ENCODE data around the gene BTN3A1. TPM values are rescaled to one million over a fixed set of nuclear protein-coding genes. Genes with fewer than 3 reads are reported as not detected.

BTN3A1 gene
- polyA plus RNA-seq, 1 donor, result 44.6 TPM

GRCh38 chr6:26390531-26390930 lies 11.5 kb upstream of the BTN3A1 start:
- H3K36me3 ChIP-seq (ENCODE audit: control insufficient read depth, insufficient read depth, low read length), result no peaks in the 10 kb centered on the region
- H3K4me3 ChIP-seq (ENCODE audit: low read length), result no peak overlapping the region
- H3K4me1 ChIP-seq (ENCODE audit: control insufficient read depth, insufficient read depth, low read length), result peaks cover 14% of the 10 kb centered on the region
- WGBS (ENCODE audit: insufficient coverage, low lambda C conversion rate), result 83% methylated on average over 1 of the region's 5 CpGs
- no peaks in the 10 kb centered on the region for H3K9me3 ChIP-seq (ENCODE audit: control insufficient read depth, low read depth, low read length)
- no peak overlapping the region for H3K27ac ChIP-seq (ENCODE audit: low read length)
- no peak for DNase-seq
- no peaks in the 10 kb centered on the region for H3K27me3 ChIP-seq (ENCODE audit: control insufficient read depth, insufficient read depth, low read length)

DNA sequence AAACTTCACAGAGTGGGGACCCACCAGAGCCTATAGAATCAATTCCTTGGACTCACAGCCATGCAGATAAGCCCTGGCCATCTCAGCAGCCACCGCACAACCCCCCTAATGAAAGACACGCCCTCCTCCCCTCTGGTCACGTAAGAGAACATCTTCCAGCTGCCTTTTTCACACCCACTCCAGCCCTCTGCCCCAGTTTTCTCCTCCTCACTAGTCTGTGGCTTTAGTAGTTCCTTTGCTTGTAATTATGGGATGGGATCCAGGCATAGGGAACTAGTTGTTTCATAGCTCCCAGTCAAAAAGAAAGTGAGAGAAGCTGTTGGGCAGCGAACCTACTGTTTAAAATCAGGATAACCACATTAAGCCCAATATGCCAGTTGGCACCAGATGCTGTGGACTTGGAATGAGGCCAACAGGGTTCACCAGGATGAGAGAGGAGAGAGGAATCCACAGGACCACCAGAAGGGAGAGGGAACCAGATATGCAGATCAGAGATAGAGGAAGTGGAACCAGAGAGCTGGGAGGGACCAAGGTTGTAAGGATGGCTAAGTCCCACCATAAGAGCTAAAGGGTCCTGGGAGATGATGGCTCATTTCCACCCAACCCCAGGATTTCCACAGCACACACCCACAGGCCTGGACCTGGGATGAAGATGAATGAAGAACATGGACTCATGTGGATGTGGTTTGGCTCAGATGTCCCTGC lies 9.0 kb upstream of the BTN3A1 start:
- Histone ChIP-seq H3K4me3 (ENCODE audit: low read length) (no peak overlapping the region), H3K9me3 (ENCODE audit: control insufficient read depth, low read depth, low read length) (no peaks in the 10 kb centered on the region), H3K27me3 (ENCODE audit: control insufficient read depth, insufficient read depth, low read length) (no peaks in the 10 kb centered on the region), H3K27ac (ENCODE audit: low read length) (no peak overlapping the region), H3K36me3 (ENCODE audit: control insufficient read depth, insufficient read depth, low read length) (no peaks in the 10 kb centered on the region), H3K4me1 (ENCODE audit: control insufficient read depth, insufficient read depth, low read length) (peaks cover 29% of the 10 kb centered on the region)
- WGBS (ENCODE audit: insufficient coverage, low lambda C conversion rate), result no CpG with 5 or more reads among the region's 4 CpGs
- DNase-seq, result no peak

DNA sequence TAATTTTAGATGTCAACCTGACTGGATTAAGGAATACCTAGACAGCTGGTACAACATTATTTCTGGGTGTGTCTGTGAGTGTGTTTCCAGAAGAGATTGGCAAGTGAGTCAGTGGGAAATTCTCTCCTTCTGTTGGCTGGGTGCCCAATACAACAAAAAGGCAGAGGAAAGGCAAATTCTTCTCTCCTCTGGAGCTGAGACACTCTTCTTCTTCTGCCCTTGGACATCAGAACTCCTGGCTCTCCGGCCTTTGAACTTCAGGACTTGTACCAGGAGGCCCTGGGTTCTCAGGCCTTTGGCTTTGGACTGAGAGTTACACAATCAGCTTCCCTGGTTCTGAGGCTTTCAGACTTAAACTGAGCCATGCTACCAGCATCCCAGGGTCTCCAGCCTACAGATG lies 7.8 kb upstream of the BTN3A1 start:
- H3K4me1 ChIP-seq (ENCODE audit: control insufficient read depth, insufficient read depth, low read length), result peaks cover 29% of the 10 kb centered on the region
- no peaks in the 10 kb centered on the region for H3K9me3 ChIP-seq (ENCODE audit: control insufficient read depth, low read depth, low read length)
- H3K27me3 ChIP-seq (ENCODE audit: control insufficient read depth, insufficient read depth, low read length), result no peaks in the 10 kb centered on the region
- H3K4me3 ChIP-seq (ENCODE audit: low read length), result no peak overlapping the region
- DNase-seq, result peak; percentile 55 to 66
- H3K27ac ChIP-seq (ENCODE audit: low read length), result peak overlapping the region; percentile 30
- no peaks in the 10 kb centered on the region for H3K36me3 ChIP-seq (ENCODE audit: control insufficient read depth, insufficient read depth, low read length)
- WGBS (ENCODE audit: insufficient coverage, low lambda C conversion rate), result no CpG with 5 or more reads among the region's 1 CpG

DNA sequence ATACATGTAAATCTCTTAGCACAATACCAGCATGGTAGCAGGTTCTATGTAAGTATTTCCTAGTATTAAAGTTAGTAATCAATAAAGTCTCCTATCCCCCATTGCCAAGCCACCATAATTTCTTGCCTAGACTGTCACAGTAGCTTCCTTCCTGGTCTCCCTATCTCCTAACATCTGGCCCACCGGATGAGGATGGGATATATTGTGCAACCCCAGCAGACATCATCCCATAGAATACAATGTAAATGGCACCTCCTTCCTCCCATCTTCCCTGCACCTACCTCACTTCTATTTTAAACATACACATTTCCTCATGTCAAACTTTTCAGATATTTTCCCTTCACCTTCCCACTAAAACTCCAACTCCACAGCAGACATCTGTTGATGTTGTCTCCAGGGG lies 3.5 kb upstream of the BTN3A1 start:
- H3K27ac ChIP-seq (ENCODE audit: low read length), result no peak overlapping the region
- no CpG with 5 or more reads among the region's 1 CpG for WGBS (ENCODE audit: insufficient coverage, low lambda C conversion rate)
- H3K4me3 ChIP-seq (ENCODE audit: low read length), result no peak overlapping the region
- no peaks in the 10 kb centered on the region for H3K9me3 ChIP-seq (ENCODE audit: control insufficient read depth, low read depth, low read length)
- DNase-seq, result no peak
- no peaks in the 10 kb centered on the region for H3K27me3 ChIP-seq (ENCODE audit: control insufficient read depth, insufficient read depth, low read length)
- peaks cover 32% of the 10 kb centered on the region for H3K4me1 ChIP-seq (ENCODE audit: control insufficient read depth, insufficient read depth, low read length)
- no peaks in the 10 kb centered on the region for H3K36me3 ChIP-seq (ENCODE audit: control insufficient read depth, insufficient read depth, low read length)

GRCh38 chr6:26400626-26401025 lies 1.4 kb upstream of the BTN3A1 start:
- no peak for DNase-seq
- H3K4me1 ChIP-seq (ENCODE audit: control insufficient read depth, insufficient read depth, low read length), result peaks cover 22% of the 10 kb centered on the region
- H3K27ac ChIP-seq (ENCODE audit: low read length), result no peak overlapping the region

GRCh38 chr6:26401389-26401986 lies 587 bp upstream of the BTN3A1 start:
- no CpG with 5 or more reads among the region's 7 CpGs for WGBS (ENCODE audit: insufficient coverage, low lambda C conversion rate)

More at GRCh38 chr6:26400626-26401025, 1.4 kb upstream of the BTN3A1 start:
- H3K9me3 ChIP-seq (ENCODE audit: control insufficient read depth, low read depth, low read length), result no peaks in the 10 kb centered on the region
- no peaks in the 10 kb centered on the region for H3K27me3 ChIP-seq (ENCODE audit: control insufficient read depth, insufficient read depth, low read length)
- peaks cover 8% of the 10 kb centered on the region for H3K36me3 ChIP-seq (ENCODE audit: control insufficient read depth, insufficient read depth, low read length)
- no CpG with 5 or more reads among the region's 2 CpGs for WGBS (ENCODE audit: insufficient coverage, low lambda C conversion rate)
- H3K4me3 ChIP-seq (ENCODE audit: low read length), result no peak overlapping the region

GRCh38 chr6:26403893-26404292 lies 1.8 kb downstream of the BTN3A1 start:
- WGBS (ENCODE audit: insufficient coverage, low lambda C conversion rate), result 100% methylated on average over 1 of the region's 3 CpGs
- peak in 1 of 2 donors; percentile 18 for DNase-seq
- peaks cover 9% of the 10 kb centered on the region for H3K4me1 ChIP-seq (ENCODE audit: control insufficient read depth, insufficient read depth, low read length)
- no peaks in the 10 kb centered on the region for H3K27me3 ChIP-seq (ENCODE audit: control insufficient read depth, insufficient read depth, low read length)
- H3K27ac ChIP-seq (ENCODE audit: low read length), result no peak overlapping the region
- no peaks in the 10 kb centered on the region for H3K9me3 ChIP-seq (ENCODE audit: control insufficient read depth, low read depth, low read length)
- H3K4me3 ChIP-seq (ENCODE audit: low read length), result no peak overlapping the region
- H3K36me3 ChIP-seq (ENCODE audit: control insufficient read depth, insufficient read depth, low read length), result peaks cover 31% of the 10 kb centered on the region

More at GRCh38 chr6:26401389-26401986, 587 bp upstream of the BTN3A1 start:
- H3K27ac ChIP-seq (ENCODE audit: low read length), result peak overlapping the region; percentile 100
- peaks cover 11% of the 10 kb centered on the region for H3K36me3 ChIP-seq (ENCODE audit: control insufficient read depth, insufficient read depth, low read length)
- H3K27me3 ChIP-seq (ENCODE audit: control insufficient read depth, insufficient read depth, low read length), result no peaks in the 10 kb centered on the region
- peaks cover 15% of the 10 kb centered on the region for H3K4me1 ChIP-seq (ENCODE audit: control insufficient read depth, insufficient read depth, low read length)
- no peak for DNase-seq
- no peaks in the 10 kb centered on the region for H3K9me3 ChIP-seq (ENCODE audit: control insufficient read depth, low read depth, low read length)
- peak overlapping the region; percentile 88 for H3K4me3 ChIP-seq (ENCODE audit: low read length)

DNA sequence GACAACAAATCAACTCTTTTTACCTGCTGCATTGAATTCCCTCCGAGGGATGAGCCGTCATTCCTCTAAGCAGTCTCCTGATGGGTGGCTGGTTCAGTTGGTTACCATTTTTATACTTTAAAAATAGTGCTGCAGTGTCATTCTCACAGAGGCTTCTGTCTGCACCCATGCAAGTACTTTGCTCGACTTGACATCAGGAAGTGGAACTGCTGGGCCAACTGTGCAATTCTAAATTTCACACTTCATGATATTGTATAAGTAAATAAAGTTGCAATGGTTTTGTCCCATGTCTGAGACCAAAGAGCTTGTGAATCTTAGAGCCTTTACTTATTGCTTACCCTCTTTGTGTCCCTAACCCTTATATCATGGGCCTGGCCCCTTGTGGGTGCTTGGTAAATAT lies 2.5 kb downstream of the BTN3A1 start:
- Histone ChIP-seq H3K27me3 (ENCODE audit: control insufficient read depth, insufficient read depth, low read length) (no peaks in the 10 kb centered on the region), H3K4me1 (ENCODE audit: control insufficient read depth, insufficient read depth, low read length) (peaks cover 9% of the 10 kb centered on the region), H3K9me3 (ENCODE audit: control insufficient read depth, low read depth, low read length) (no peaks in the 10 kb centered on the region), H3K4me3 (ENCODE audit: low read length) (no peak overlapping the region), H3K36me3 (ENCODE audit: control insufficient read depth, insufficient read depth, low read length) (peaks cover 37% of the 10 kb centered on the region), H3K27ac (ENCODE audit: low read length) (no peak overlapping the region)
- DNase-seq, result no peak
- WGBS (ENCODE audit: insufficient coverage, low lambda C conversion rate), result no CpG with 5 or more reads among the region's 3 CpGs

DNA sequence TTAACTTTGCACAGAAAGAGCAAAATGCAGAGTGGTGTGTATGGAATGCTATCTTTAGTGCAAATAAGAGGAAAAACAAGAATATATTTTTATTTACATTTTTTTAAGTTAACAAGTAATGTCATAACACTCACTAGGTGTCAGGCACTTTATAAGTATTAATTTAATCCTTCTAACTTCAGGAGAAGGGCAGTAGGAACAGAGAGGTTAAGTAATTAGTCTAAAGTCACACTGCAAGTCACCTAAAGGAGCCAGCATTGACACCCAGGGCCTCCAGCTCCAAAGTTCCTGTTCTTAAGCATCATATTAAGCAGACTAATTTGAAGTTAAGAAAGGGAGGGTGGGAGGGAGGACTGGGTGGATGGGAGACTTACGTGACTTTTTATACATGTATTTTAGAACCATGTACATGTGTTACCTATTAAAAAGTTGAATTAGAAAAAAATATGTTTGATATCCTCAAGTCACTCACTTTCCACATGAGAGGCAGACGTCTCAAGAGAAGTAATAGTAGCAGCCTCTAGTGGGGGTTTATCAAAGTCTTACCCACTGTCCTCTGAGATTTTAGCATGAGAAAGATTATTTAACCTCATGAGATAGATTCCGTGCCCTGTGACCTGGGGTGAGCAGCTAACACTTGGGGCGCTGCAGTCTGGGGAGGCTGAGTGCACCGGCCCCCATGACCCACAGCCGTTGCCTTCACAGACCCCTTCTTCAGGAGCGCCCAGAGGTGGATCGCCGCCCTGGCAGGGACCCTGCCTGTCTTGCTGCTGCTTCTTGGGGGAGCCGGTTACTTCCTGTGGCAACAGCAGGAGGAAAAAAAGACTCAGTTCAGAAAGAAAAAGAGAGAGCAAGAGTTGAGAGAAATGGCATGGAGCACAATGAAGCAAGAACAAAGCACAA lies 7.0 kb downstream of the BTN3A1 start:
- no peak for DNase-seq
- Histone ChIP-seq H3K4me3 (ENCODE audit: low read length) (no peak overlapping the region), H3K9me3 (ENCODE audit: control insufficient read depth, low read depth, low read length) (no peaks in the 10 kb centered on the region), H3K27ac (ENCODE audit: low read length) (no peak overlapping the region), H3K36me3 (ENCODE audit: control insufficient read depth, insufficient read depth, low read length) (peaks cover 73% of the 10 kb centered on the region), H3K4me1 (ENCODE audit: control insufficient read depth, insufficient read depth, low read length) (no peaks in the 10 kb centered on the region), H3K27me3 (ENCODE audit: control insufficient read depth, insufficient read depth, low read length) (no peaks in the 10 kb centered on the region)
- 100% methylated on average over 1 of the region's 10 CpGs for WGBS (ENCODE audit: insufficient coverage, low lambda C conversion rate)

DNA sequence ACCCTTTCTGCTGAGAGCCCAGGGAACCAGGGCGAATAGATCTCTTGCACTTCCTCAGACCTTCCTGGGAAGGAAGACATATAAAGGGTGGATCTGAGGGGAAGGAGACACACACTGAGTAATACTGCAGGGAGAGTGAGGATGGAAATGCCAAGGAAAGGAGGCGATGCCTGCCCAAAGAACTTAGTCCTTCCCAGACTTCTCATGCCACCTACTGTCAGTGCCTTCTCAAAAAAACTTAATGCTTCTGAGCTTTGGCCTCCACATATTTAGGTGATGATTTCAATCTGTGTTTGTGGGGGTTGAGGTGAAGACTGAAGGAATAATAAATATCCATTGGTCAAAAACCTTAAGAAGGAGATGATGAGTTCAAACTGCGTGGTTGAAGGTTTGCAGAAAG lies 9.7 kb downstream of the BTN3A1 start:
- DNase-seq, result no peak
- H3K9me3 ChIP-seq (ENCODE audit: control insufficient read depth, low read depth, low read length), result peaks cover 3% of the 10 kb centered on the region
- H3K27ac ChIP-seq (ENCODE audit: low read length), result no peak overlapping the region
- H3K27me3 ChIP-seq (ENCODE audit: control insufficient read depth, insufficient read depth, low read length), result no peaks in the 10 kb centered on the region
- H3K36me3 ChIP-seq (ENCODE audit: control insufficient read depth, insufficient read depth, low read length), result peaks cover 62% of the 10 kb centered on the region
- no peak overlapping the region for H3K4me3 ChIP-seq (ENCODE audit: low read length)
- 100% methylated on average over 1 of the region's 3 CpGs for WGBS (ENCODE audit: insufficient coverage, low lambda C conversion rate)
- no peaks in the 10 kb centered on the region for H3K4me1 ChIP-seq (ENCODE audit: control insufficient read depth, insufficient read depth, low read length)
